8988T (cell line): ENCODE data around the gene RSRC1.
"Not testable (repeated sequence)": the region's sequence is repeated elsewhere in the genome, so short reads cannot be mapped to it uniquely, and the experiment has no call there.

Experiments used
- DNase-seq: peaks from one replicate; pipeline ENCODE4 v3.0.0; 2011

RSRC1 gene

DNA sequence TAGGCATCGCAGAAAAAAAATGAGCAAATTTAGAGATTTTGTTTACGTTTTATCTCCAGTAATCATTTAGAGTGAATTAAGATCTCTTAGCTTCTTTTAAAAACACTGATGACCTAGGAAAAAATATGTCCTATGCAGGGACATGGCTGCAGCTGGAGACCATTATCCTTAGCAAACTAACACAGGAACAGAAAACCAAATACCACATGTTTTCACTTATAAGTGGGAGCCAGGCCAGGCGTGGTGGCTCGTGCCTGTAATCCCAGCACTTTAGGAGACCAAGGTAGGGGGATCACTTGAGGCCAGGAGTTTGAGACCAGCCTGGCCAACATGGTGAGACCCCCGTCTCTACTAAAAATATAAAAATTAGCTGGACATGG lies 298.6 kb downstream of the RSRC1 start:
- DNase-seq = not testable (repeated sequence)

DNA sequence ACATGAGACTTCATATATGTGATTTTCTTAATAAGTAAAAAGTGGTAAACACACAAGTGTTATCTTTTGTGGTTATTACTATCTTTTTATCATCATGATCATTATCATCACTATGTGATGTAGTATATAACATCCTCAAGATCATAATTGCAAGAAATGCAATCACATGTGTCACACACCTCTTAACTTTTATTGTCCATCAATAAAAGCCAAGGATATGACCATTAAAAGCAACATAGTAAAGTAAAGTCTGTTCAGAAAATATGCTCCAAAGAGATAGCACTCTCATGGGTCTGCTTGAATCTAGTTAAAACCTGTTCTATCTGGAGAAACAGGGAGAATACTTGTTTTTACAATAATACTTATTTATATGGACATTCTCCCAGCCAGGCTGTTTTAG lies 308.1 kb downstream of the RSRC1 start:
- no peak for DNase-seq

DNA sequence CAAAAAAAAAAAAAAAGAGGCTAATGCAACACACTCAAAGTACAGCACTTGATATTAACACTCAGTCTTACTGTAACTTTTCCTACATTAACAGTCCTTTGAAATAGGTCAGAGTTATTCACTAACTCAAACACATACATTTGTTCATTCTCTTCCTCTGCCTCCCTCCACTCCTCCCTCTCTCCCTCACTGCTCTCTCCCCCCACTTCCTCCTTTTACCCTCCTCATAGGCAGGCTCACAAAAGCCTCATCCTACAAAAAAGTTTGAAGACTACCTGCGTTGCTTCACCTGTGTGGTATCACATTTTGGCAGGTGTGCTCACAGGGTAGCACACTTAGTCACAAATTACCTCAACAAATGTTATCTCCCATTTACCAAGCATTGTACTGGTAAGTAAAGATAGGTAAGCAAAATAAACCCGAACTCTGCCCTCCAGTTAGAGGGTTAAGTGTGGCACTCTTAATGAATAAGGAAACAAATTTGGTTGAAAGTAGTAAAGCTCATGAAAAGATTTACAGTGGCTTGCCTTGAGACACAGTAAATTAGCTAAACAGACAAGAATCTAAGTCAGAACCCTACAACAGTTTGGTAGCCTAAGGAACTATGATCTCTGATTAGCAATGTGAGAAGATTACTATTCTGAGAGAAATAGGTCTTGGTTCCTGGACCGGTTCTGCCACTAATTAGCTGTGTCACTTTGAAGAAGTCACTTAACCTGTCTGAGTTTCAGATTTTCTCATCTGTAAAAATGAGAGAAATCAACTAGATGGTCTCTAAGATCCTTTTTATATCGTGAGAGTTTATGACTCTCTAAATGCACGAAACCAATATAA lies 310.1 kb downstream of the RSRC1 start:
- no peak for DNase-seq

DNA sequence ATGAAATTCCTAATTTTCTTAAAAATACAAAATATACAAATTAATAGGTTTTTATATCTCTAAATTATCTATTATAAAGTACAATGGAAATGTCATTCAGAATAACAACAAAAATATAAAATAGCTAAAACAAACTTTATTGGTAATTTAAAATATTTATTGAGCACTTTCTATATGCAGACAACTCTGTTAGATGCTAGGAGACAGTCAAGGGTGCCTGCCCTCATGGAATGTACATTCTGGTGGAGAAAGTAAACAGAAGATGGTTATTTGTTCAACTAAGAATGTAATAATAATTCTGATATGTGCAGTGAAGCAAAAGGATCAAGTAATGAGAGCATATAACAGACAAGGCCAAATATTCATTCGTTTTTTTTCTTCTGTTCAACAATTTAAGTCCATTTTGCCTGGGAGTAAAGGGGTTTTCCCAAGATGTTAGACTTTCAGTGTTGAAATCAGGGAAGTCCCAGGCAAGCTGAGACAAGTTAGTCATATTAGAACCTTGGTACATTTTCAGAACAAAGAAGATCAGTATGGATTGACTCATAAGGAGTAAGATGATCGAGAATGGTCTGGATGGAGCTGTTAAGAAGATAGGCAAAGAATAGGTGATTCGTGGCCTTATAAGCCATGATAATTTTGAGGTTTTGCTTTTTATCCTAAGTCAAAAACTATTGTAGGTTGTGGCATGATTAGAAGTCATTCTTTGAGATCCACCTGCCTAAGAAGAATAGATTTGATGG lies 310.9 kb downstream of the RSRC1 start:
- DNase-seq = no peak

DNA sequence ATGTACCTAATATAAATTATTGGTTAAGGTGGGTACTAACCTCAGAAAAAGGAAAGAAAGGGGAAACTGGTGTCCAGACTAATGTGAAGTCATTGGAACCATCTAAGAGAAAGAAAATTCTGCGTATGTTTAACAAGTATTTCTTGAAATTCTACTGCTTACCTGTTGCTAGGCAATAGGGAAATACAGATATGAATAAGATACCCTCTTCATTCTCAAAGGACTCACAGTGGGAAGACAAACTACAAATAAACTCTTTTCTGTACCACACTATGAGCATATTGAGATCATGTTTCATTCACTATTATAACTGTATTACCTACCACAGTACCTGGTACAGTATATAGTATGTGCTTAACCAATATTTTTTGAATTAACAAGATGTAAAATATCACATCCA lies 320.6 kb downstream of the RSRC1 start:
- DNase-seq = no peak

DNA sequence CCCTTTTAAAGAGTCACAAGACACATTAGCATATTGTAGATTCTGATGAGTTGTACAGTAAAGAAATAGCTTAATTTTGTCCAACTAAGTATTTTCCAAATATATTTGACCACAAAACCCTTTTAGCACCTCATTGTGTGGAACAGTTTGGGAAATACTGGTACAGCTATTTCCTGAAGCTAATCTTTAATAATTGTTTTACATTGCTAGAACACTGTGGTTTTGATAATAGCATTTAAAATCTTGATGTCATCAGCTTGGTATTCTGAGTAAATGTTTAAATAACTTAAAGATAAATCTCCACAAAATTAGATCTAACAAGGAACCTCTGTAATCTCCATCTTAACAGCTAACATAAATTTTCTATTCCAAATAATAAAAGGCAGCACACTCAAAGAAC lies 321.1 kb downstream of the RSRC1 start:
- no peak for DNase-seq

GRCh38 chr3:158431829-158432228 lies 321.9 kb downstream of the RSRC1 start:
- DNase-seq = no peak

GRCh38 chr3:158434412-158435038 lies 324.6 kb downstream of the RSRC1 start:
- DNase-seq = no peak

DNA sequence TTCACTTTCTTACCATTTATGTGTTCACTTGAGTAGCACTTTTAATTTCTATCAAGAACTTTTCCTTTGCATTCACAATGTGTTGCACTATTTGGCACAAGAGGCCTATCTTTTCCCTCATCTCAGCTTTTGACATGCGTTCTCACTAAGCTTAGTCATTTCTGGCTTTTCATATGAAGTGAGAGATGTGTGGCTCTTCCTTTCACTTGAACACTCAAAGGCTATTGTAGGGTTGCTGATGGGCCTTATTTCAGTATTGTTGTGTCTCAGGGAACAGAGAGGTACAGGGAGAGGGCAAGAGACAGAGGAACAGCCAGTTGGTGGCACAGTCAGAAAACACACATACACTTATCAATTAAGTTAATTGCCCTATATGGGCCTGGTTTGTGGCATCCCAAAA lies 333.7 kb downstream of the RSRC1 start:
- DNase-seq = no peak

DNA sequence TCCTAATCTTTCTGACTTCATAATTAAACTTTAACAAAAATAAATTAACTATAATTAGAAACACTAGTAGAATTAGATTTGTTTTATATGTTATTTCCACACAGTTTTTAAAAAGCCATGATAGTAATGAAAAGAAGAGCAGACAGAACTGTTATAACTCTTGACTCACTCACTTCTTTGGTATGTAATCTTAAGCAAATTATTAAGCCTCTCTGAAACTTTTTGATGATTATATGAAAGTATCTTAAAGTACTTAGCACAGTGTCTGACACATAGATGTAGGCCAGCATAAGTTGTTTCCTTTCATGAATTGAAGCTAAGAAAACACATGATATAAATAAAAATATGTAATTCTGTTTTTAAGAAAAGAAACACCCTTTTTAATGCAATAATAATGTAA lies 337.5 kb downstream of the RSRC1 start:
- no peak for DNase-seq

GRCh38 chr3:158451405-158452055 lies 341.6 kb downstream of the RSRC1 start:
- no peak for DNase-seq

DNA sequence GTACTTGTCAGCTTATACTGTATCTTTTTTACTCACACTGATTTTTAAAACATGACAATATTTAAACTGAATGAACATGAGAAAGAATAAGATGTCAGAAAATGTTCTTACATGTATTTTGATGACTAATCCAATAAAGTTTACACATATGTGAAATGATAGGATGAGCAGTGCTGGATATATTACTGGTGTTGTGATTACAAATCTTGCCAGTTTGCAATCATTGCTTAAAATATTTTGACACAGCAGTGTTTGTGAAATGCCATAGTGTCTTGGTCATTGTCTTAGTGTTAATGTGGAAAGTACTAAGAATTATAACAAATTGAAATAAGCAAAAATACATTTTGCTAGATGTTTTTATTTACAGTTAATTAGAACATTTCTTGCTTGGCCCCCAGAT lies 342.4 kb downstream of the RSRC1 start:
- no peak for DNase-seq

DNA sequence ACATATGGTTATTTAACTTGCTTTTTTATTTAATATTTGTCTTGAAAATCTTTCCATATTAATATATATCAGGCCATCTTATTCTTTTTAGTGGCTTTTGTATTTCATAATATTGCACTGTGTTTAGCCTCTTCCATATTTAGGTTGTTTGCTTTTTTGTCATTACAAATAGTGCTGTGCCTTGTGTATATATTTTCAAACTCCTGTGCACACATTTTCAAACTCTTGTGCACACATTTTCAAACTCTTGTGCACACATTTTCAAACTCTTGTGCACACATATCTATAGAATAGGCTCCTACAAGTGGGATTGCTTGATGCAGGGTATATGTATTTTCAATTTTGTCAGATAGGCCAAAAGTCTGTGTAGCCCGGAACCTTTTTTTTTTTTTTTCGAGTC lies 343.1 kb downstream of the RSRC1 start:
- no peak for DNase-seq

DNA sequence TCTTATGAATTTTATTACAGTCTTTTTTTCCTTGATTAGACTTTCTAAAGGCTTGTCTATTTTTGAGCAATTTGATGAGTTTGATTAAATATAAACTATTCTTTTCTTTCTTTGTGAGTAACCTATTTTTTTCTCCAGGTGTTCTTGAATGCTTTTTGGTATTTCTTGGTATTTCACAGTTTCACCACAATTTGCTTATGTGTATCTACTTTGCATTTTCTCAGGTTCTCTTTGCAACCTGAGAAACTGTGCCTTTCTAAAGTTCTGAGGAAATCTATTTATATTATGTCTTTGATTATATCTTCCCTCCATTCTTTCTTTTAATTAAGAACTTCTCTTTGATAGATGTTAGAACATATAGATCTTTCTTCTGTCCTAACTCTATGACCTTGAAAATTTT lies 344.0 kb downstream of the RSRC1 start:
- no peak for DNase-seq

- no peak for DNase-seq
Measured at GRCh38 chr3:158455406-158455805, 345.5 kb downstream of the RSRC1 start.

DNA sequence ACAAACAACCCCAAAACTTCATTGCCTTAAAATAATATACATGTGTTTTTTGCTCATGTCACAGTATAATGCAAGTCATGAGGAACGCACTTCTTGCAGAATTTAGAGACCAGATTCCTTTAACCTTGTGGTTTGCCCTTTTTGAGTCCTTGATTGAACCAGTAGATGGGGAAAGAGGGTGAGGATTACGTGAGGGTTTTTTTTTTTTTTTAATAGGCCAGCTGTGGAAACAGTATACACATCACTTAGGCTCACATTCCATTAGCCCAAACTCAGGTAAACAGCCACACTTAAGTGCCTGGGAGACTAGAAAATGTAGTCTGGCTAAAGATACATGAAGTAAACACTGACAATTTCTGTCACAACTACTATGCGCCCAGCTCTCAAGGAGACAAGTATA lies 346.2 kb downstream of the RSRC1 start:
- DNase-seq = no peak

- DNase-seq = no peak
Measured at GRCh38 chr3:158458464-158458863, 348.6 kb downstream of the RSRC1 start.

DNA sequence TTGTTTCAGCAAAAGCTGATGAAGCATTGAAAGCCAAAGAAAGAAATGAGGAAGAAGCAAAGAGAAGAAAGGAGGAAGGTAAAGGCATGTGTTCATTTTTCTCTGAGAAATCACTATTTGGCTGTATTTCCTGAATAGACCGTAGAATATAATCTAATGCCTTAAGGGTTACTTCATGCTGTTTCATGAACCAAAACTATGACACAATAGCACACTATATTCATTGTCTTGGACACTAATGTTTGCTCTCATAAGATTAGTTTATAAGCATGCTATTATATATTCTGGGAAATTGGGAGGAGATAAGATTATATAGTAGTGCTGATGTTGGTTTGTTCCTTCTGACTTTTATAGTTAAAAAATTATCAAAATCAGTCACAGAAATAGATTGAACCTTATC lies 351.0 kb downstream of the RSRC1 start:
- no peak for DNase-seq

- no peak for DNase-seq
Measured at GRCh38 chr3:158463556-158463955, 353.7 kb downstream of the RSRC1 start.

DNA sequence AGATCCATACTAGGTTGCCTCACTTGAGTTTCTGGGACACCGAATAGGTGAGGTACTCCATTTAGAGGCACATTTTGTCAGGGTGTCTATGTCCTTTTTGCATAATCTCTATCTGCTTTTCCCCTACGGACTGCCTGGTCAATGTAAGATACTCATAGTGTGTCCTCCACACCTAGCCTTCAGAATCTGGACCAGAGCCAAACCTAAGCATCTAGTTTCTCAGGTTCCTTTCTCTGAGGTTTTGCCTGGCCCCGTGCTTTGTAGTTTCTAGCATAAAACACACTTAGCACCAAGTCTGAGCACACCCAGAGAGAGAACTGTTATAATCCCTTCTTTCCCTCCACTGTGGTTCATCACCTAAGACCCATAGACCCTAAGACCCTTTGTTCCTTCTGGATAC lies 355.2 kb downstream of the RSRC1 start:
- no peak for DNase-seq

GRCh38 chr3:158470944-158471638 lies 361.2 kb downstream of the RSRC1 start:
- no peak for DNase-seq

DNA sequence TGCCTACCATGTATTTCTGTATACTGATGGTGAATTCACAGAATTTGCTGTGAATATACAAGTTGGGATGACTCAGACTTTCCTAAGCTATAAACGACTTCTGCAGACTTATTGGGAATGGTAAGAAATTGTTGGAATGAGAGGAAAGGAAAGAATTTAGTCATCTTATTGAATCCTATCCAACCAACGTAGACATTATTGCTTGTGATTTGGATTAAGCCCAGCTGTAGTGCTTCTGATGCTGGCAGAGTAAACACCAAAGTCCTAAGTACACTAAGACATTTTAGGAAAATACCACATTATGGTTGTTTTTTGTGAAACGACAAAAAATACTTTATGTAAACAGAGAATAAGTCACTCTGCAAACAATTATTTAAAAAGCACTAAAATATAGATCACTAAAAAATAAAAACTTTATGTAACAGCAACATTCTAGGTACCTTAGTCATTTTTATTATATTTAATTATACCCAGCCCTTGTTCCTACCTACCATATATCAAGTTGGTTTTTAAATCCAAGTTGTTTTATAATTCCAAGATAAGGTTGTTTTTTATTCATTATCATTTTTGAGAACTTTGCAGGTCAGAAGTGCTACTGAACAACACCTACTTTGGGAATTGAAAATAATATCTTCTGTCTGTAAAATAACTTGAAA lies 361.9 kb downstream of the RSRC1 start:
- no peak for DNase-seq
